ENCODE data around the gene STARD3NL.

The STARD3NL gene

DNA sequence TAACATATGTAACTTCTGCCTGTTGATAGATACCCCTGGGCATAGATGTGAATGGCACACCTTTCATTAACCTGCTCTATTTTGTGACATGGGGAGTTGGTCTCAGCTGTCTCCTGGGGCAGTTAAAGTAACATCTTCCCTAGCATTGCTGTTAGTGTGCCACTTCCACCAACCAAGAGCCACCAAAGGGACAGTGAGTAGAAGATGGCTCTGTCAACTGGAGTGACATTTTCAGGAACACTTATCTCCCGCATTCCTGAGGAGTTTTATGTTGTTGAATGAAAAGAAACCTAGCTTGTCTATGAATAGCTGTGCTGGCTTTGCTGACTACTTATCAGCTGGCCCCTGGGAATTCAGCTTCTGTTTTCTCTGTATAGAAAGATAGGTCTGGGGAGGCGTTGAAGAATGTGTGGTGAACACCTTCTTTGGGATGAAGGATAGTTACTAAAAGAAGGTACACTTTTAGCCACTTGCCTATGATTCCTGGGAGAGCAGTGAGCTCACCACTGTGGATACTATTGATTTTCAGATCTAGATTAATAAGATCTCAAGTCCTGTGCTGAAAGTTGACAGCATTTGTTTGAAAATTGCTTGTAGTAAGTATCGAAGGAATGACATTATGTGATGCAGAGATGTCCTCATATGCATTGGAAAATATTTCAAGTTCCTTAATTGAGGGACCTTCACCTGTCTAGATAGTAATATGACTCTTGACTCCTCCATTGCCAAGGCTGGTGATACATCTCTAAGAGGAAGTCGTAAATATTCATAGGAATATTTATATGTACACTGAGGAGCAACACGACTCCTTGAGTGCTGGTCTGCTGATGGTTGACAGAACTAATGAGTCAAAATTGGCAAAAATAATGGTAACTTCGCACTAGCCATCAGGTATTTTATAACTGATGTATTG is 7.6 kb downstream of the STARD3NL start:
- no peak for DNase-seq (ENCODE audit: low read depth in 2 of 2)

DNA sequence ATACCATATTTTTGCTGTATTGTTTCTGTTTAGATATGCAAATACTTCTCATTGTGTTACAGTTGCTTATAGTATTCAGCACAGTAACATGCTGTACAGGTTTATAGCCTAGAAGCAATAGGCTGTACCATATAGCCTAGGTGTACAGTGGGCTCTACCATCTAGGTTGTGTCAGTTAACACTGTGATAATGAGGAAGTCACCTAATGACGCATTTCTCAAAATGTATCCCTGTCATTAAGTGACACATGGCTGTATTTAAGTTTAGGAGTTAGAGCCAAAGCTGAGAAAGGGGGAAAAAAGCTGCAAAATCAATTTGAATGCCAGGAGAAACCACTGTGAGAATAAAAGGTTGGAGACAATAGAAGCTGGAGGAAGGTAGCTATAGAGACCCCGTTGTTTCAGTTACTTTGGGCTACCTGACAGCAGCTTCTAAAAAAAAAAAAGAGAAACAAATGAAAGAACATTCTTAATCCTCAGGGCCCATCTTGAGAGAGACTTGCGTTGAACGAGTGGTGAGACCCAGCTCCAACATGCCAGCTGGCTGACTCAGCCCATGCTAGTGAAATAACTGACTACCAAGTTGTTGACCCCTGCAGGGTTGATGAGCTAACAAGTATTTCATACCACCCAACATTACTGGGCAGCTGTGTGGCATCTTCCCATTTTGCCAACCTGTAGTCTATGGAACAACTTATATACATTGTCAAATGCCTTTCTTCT is 8.7 kb downstream of the STARD3NL start:
- DNase-seq (ENCODE audit: low read depth in 2 of 2) = no peak

DNA sequence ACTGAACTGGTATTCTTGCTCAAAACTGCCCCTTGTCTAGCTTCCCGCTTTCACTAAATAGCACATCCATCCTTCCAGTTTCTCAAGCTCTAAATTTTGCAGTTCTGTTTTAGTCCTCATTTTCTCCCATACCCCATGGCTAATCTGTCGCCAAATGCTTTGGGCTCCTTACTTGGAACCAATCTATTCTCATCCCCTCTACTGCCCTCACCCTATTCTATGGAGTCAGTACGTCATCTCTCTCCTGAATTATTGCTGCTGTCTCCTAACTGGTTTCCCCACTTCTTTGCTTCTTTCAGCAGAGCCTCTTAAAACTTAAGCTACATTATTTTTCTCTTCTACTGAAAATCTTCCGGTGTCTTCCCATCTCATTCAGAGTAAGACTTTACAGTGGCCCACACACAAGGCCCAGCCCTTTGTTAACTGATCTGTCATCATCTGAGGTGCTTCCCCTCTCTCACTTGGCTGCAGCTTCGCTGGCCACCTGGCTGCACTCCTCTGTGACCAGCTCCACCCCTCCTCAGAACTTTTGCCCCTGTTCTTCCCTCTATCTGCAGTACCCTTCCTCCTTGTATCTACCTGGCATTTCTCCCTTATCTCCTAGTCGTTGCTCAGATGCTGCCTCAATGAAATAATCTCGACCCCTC is 9.9 kb downstream of the STARD3NL start:
- no peak for DNase-seq (ENCODE audit: low read depth in 2 of 2)

- DNase-seq (ENCODE audit: low read depth in 2 of 2) = no peak
These were observed 11.3 kb downstream of the STARD3NL start for GRCh38 chr7:38189231-38189938.

- DNase-seq (ENCODE audit: low read depth in 2 of 2) = no peak
These were observed 12.0 kb downstream of the STARD3NL start for GRCh38 chr7:38190011-38190410.

DNA sequence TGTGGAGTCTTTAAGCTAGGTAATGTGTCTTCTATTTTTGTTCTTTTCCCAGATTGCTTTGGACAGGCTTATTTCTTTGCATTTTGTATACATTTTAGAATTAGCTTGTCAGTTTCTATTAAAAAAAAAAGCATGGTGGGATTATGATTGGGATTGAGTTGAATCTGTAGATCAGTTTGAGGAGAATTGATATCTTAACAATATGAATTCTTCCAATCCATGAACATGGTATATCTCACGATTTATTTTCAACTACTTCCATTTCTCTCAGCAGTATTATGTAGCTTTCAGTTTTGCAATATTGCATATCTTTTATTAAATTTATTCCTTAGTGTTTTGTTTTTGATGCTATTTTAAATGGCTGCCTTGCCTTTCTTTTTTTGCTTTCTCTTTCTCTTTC is 13.7 kb downstream of the STARD3NL start:
- no peak for DNase-seq (ENCODE audit: low read depth in 2 of 2)

GRCh38 chr7:38192327-38192726 is 14.3 kb downstream of the STARD3NL start:
- no peak for DNase-seq (ENCODE audit: low read depth in 2 of 2)

DNA sequence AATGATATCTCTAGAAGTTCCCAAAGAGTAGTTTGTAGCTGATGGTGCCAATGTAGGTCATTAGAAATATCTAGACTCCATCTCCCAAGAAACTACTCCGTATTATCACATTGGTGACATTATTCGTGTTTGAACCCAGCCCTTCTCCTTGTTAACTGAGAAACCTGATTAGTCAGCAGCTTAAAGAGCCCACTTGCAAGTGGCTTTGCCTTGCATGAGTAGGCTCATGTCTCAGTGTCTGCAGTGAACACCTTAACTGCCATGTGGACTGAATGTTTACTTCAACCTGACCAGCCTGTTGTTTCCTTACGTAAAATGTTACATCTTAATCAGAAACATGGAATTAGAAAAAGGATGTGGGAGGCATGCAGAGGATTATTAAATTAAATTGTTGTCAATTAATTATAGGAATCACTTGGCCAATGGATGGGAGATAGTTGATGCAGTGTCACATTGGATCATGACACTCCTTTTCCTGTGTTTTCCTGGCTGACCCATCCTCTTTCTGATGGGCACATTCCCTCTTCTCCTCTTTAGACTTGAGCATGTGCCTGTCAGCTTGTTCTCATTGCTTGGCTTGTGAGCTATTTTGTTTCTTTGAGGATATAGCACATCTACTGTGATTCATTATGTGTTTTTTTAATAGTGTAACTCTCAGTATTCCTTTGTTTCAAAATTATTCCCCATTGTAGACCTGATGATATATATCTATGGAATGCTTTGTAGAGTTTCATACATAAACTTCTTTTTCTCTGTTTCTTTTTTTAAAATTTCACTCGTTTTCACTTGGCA is 18.0 kb downstream of the STARD3NL start:
- DNase-seq (ENCODE audit: low read depth in 2 of 2) = no peak

DNA sequence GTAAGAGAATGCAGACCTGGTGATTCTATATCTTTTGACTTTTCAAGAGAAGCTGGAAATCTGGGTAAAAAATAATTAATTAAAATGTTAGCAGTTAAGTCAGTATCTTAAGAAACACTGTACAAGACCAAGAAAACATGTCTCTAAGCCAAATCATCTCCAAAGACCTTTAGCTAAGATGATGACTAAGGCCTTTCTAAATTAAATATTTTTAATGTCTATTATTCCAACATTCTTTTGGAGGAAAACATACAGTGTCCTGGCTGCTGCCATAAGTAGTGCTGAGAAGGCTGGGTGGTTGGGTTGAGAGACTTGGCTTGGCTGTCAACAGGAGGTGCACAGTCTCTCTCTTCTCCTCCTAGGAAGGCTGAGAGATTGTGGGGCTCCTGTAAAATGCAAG is 20.3 kb downstream of the STARD3NL start:
- DNase-seq (ENCODE audit: low read depth in 2 of 2) = no peak

DNA sequence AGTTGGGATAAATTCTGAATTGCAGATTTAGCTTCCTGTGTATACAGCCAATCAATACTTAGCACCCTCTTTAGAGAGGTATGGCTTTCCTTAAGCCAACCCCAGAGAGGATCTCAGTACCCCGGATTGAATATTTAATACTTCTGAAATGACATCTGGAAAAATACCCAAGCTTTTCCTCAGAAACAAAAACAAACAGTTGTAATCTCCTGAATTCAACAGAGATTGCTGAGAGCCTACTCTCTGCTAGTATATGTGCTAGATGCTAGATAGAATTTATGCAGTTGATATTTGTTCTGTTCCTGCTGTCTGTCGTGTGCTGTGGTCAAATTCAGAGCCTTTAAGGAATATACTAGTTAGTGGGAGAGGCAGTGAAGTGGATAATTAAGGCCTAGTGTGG is 21.1 kb downstream of the STARD3NL start:
- DNase-seq (ENCODE audit: low read depth in 2 of 2) = no peak

DNA sequence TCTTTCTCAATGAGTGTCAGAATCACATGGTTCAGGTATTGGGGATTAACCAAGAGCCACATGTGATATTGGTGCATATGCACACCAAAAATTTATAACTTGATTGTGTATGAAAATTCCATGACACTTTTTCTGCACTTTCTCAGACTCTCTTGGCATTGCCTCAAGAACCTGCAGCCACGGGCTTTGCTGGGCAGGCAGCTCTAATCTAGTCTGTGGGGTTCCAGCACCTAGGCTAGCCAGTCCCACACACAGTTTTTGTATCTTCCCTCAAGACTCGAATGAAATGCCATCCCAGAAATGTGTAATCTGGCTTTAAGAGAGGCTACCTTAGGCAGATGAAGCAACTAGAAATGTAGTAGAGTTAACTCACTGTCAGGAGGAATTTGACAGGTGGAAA is 21.7 kb downstream of the STARD3NL start:
- no peak for DNase-seq (ENCODE audit: low read depth in 2 of 2)

- no peak for DNase-seq (ENCODE audit: low read depth in 2 of 2)
These were observed 28.0 kb downstream of the STARD3NL start for GRCh38 chr7:38206071-38206470.

DNA sequence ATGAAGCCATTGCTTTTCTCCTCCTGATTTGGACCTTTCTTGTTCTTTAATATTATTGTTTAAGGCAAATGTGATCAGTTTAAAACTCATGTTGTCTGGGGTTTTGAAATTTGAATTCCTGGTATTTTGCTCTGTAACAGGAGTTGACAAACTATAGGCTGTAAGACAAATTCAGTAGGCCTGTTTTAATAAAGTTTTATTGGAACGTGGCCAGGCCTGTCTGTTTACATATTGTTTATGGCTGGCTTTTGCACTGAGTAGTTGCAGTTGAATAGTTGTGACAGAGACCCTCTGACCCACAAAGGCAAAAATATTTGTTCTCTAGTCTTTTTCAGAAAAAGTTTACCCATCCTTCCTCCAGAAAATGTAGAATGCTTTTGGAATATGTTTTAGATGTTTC is 29.8 kb downstream of the STARD3NL start:
- no peak for DNase-seq (ENCODE audit: low read depth in 2 of 2)

DNA sequence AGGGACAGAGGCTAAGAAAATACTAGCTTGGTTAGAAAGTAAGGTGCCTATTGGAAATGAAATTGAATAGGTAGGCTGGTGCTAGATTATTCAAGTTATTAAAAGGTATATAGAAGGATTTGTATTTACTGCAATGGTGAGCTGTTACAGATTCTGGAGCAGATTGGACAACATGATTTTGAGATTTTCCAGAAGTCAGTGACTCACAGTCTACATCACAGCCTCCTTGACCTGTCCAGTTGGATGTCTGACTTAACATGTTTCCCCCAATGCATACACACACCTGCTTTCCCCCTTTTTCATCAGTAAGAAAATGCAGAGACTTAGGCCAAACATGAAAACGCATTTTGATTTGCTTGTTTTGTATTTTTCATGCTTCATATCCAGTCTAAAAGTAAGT is 33.4 kb downstream of the STARD3NL start:
- DNase-seq (ENCODE audit: low read depth in 2 of 2) = no peak

GRCh38 chr7:38211940-38212339 is 33.9 kb downstream of the STARD3NL start:
- DNase-seq (ENCODE audit: low read depth in 2 of 2) = no peak

DNA sequence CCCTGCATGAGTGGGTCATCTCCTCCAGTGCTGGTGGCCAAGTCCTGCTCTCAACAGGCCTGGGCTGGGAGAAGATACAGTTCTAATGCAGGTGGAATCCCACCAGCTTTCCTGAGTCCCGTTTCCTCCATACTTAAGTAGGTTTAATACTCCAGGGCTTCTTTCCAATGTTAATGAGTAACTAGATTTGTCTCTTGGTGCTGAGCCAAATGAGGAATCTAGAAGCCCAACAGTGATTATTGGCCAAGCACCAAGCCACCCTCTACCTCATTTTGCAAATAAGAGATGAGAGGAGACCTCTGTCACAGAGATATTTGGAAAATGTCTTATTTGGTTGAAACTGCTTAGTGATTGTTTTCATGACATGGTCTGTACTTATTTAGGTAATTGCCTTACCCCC is 37.1 kb downstream of the STARD3NL start:
- no peak for DNase-seq (ENCODE audit: low read depth in 2 of 2)

DNA sequence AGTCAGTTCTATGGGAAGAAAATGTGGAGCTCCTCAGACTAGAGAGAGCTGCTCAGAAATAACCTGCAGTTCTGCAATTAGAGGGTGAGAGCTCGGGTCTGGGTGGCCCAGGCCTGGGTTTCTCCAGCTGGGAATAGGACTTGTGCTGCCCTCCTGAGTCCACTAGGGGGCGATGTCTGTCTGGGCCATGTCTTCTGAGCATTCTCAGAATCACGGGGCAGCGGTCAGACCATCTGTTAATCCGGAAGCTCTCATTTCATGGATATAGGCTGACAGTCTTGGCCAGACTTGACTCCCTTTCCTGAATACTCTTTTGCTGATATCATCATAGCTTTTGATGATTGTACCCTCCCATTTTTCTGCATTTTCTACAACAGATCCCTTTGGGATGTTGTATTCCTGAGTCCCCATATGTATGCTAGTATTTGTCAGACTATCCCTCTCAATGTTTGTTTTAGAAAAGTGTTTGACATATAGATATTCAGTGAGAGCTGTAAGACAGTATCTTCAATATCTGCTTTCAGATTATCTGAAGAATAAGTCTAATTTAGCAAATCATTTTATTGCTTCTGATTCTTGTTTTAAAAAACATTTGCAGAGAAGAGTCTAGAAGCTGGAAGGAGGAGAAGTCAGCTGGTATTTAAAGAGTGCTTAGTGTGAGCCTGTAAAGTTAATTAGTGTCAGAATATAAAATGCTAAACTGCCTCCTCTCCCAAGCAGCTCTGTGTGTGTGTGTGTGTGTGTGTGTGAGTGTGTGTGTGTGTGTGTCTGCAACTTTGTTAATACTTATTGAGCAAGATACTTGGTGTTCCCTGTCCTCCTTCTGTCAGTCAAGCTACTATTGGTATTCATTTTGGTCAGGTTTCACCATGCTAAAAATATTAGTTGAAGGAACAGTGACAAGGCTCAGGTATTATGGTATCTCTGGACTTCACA is 38.0 kb downstream of the STARD3NL start:
- peak; percentile 37 to 55 for DNase-seq (ENCODE audit: low read depth in 2 of 2)

GRCh38 chr7:38217672-38218071 is 39.6 kb downstream of the STARD3NL start:
- no peak for DNase-seq (ENCODE audit: low read depth in 2 of 2)

- DNase-seq (ENCODE audit: low read depth in 2 of 2) = no peak
These were observed 42.4 kb downstream of the STARD3NL start for GRCh38 chr7:38220452-38220851.

DNA sequence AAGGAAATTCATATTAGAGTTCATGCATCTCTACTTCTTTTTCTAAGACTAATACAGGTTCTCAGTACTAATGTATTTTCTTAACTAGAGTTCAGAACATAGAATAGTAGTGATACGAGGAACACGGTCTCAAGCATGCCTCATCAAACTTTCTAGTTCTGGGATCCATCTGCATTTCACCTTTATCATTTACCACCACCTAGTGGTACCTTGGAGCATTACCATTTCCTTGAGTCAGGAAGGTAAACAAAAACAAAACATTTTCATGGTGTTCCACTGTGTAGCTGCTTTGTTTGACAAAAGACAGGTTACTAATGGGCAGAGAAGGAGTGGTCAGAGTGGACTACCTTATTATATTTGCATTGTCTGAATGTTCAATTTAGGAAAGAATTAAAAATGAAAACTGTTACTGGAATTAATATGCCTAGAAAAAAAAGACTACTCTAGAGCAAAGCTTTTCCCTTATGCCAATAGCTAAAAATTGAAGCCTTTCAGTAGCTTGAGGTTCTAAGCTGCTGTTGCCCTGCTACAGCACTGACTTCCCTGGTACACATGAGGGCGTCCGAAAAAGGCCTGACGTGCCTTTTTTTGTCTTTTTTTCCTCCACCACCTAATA is 44.5 kb downstream of the STARD3NL start:
- no peak for DNase-seq (ENCODE audit: low read depth in 2 of 2)
